ENCODE results near the gene PROB1. TPM values are rescaled to one million over a fixed set of nuclear protein-coding genes. Genes with fewer than 3 reads are reported as not detected.

Gene PROB1
- total and polyA plus RNA-seq, 2 of the 8 experiments (the other 6 are each of a cell fraction or from before 2014, with no cell fraction given), result 0.89 to 3.1 TPM

DNA sequence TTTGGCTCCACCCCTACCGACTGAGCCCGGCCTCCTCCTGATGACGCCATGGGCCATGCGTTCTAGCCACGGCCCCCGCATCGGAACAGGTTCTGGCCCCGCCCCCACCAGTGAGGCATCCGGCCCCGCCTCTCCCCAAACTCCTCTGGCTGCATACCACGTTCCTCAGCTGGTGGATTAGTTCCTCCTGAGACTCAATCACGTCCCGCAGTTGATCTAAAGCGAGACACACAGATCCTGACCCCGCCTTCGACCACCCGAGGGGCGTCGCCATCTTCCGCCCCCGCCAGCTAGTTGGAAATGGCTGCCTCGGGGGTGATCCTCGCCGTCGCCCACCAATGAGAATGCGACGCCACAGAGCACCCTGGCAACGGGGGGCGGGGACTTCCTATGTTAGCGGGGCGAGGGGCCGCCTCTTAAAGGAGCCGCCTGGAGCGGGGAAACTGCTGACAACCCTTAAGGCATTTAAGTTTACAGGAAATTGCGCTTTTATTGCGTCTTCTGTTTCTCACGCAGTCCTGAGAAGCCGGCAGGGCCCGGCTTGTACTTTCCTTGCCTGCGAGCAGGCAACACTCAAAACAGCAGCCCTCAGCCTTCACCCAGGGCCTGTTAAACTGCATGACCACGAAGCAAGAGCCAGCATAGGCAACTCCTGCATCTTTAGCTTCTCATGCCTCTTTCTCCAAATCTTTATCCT, 9.0 kb upstream of the PROB1 start, which contains the start of gene SPATA24 (continued):
- TF ChIP-seq SRF (IDR thresholded peaks at IDR 0.05; ENCODE audit: low read depth, low read length), result no peak
- peak; percentile 80 for TF ChIP-seq TAF1 (IDR thresholded peaks at IDR 0.05; ENCODE audit: low read depth, low read length)
- TF ChIP-seq POLR2A (IDR thresholded peaks at IDR 0.05; ENCODE audit: control extremely low read depth in 1 of 2, low read depth in 2 of 2, low read length in 2 of 2), result peak in 1 of 2 experiments; percentile 74; a peak in 2 of 3 replicates
- TF ChIP-seq TBP (IDR thresholded peaks at IDR 0.05; ENCODE audit: low read depth, low read length), result peak; percentile 59; the same call in 1 of the 2 replicates
- 0 out of 2 replicates have a peak, but pooled peaks have one; percentile 43 for TF ChIP-seq RBBP5 (IDR thresholded peaks at IDR 0.05; ENCODE audit: borderline replicate concordance, low read depth, low read length)
- no peak for TF ChIP-seq FOSL1 (IDR thresholded peaks at IDR 0.05; ENCODE audit: insufficient read depth, low read depth, low read length)
- TF ChIP-seq RAD21 (IDR thresholded peaks at IDR 0.05 in 1 of 2, conservative IDR thresholded peaks at IDR 0.05 in 1 of 2; ENCODE audit: low read depth in 2 of 2, low read length in 2 of 2), result no peak
- peak; percentile 86 for TF ChIP-seq POLR2AphosphoS5 (IDR thresholded peaks at IDR 0.05; ENCODE audit: low read depth, low read length)
- no peak for TF ChIP-seq CBX8 (IDR thresholded peaks at IDR 0.05; ENCODE audit: borderline replicate concordance, low read depth, low read length)
- TF ChIP-seq POU5F1 (IDR thresholded peaks at IDR 0.05; ENCODE audit: low read depth, low read length), result no peak
- no peak for TF ChIP-seq RNF2 (IDR thresholded peaks at IDR 0.05; ENCODE audit: borderline replicate concordance, low read depth, low read length, missing control alignments, poor library complexity, severe bottlenecking)
- no peak for TF ChIP-seq RXRA (IDR thresholded peaks at IDR 0.05; ENCODE audit: insufficient read depth, low read depth, low read length)
- TF ChIP-seq CEBPB (IDR thresholded peaks at IDR 0.05; ENCODE audit: low read depth, low read length), result no peak
- peak; percentile 56; the same call in 1 of the 2 replicates for TF ChIP-seq TEAD4 (IDR thresholded peaks at IDR 0.05; ENCODE audit: low read depth, low read length)
- TF ChIP-seq EP300 (IDR thresholded peaks at IDR 0.05; ENCODE audit: borderline replicate concordance in 1 of 2, low read depth in 2 of 2, low read length in 2 of 2), result no peak
- no peak for TF ChIP-seq GABPA (IDR thresholded peaks at IDR 0.05; ENCODE audit: borderline replicate concordance, insufficient read depth, low read length)
- TF ChIP-seq SP2 (IDR thresholded peaks at IDR 0.05; ENCODE audit: low read length), result no peak
- TF ChIP-seq, protein P1, sequence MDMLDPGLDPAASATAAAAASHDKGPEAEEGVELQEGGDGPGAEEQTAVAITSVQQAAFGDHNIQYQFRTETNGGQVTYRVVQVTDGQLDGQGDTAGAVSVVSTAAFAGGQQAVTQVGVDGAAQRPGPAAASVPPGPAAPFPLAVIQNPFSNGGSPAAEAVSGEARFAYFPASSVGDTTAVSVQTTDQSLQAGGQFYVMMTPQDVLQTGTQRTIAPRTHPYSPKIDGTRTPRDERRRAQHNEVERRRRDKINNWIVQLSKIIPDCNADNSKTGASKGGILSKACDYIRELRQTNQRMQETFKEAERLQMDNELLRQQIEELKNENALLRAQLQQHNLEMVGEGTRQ (IDR thresholded peaks at IDR 0.05; ENCODE audit: low read length), result no peak
